ENCODE measurements around the gene MAST4.

MAST4 gene

DNA sequence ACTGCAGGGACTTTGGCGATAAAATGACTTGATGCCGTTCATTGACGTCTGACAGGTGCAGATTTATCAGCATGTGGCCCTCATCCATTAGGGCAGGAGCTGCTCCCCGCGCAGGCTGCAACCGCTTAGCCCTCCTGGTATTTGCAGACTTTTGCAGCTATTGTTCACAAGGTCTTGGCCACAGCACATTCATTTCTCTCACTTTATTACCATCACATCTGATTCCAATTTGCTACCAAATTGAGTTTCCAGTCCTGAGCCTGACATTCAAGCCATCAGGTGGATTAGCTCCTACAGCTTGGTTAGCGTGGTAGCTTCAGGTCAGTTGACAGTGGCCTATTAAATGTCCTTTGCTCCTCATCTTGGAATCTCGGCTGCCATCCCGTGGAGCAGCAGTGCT, 301.2 kb downstream of the MAST4 start:
- TF ChIP-seq, protein P1, sequence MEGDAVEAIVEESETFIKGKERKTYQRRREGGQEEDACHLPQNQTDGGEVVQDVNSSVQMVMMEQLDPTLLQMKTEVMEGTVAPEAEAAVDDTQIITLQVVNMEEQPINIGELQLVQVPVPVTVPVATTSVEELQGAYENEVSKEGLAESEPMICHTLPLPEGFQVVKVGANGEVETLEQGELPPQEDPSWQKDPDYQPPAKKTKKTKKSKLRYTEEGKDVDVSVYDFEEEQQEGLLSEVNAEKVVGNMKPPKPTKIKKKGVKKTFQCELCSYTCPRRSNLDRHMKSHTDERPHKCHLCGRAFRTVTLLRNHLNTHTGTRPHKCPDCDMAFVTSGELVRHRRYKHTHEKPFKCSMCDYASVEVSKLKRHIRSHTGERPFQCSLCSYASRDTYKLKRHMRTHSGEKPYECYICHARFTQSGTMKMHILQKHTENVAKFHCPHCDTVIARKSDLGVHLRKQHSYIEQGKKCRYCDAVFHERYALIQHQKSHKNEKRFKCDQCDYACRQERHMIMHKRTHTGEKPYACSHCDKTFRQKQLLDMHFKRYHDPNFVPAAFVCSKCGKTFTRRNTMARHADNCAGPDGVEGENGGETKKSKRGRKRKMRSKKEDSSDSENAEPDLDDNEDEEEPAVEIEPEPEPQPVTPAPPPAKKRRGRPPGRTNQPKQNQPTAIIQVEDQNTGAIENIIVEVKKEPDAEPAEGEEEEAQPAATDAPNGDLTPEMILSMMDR (conservative IDR thresholded peaks at IDR 0.05; ENCODE audit: low read length), result no peak
- no peak overlapping the region for H3K4me3 ChIP-seq (ENCODE audit: low read length)
- DNase-seq (ENCODE audit: low read depth), result no peak

DNA sequence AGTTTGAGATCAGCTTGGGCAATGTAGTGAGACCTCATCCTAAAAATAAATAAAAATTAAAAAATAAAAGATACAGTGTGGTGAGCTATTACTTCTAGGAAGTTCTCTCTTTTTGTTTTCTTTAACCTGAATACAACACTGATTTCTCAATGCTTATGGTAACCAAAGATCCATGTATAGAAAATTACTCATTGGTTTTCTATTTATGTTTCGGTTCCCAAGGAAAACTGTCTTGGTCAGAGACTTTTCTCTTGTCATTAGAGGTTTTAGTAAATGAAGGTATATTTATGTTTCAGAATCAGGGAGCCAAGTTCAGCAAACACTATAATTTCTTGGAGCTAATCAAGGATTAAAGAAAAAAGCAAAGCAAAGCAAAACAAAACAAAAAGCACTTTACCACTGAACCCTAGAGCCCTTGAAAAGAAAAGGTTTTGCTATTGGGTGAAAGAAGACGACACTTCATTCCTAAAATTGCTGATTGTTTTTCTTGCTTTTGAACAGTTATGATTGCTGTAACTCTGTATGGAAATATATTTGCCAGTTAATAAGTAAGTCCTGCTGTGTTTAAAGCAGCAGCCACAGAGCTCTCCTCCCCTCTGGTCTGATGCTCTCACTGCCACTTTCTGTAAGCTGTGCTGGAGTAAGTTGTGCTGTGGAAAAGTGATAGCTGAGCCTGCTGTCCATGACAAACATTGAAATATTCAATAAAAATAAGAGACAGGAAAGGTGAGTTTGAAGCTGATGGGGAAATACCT, 302.2 kb downstream of the MAST4 start:
- no peak for DNase-seq (ENCODE audit: low read depth)
- H3K4me3 ChIP-seq (ENCODE audit: low read length), result no peak overlapping the region

DNA sequence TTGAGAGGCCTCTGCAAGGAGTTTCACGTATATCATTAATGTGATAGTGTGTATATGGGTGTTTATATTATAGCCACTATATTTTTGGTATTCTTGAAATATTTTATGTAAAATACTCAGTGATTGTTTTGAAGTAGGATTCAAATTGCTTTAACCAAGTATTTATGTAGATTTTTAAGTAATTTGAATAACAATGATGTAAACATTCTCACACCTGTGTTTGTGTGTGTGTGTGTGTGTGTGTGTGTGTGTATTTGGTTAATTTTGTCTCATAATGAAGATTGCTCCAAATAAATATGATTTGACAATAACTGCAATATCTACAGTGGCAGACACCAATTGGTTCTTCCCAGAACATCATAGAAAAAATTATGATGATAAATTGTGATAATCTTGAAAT, 307.0 kb downstream of the MAST4 start:
- DNase-seq (ENCODE audit: low read depth), result no peak
- TF ChIP-seq, protein P1 (conservative IDR thresholded peaks at IDR 0.05; ENCODE audit: low read length), result no peak
- no peak overlapping the region for H3K4me3 ChIP-seq (ENCODE audit: low read length)

More for the DNA sequence above, 302.2 kb downstream of the MAST4 start:
- TF ChIP-seq, protein P1 (conservative IDR thresholded peaks at IDR 0.05; ENCODE audit: low read length), result no peak

DNA sequence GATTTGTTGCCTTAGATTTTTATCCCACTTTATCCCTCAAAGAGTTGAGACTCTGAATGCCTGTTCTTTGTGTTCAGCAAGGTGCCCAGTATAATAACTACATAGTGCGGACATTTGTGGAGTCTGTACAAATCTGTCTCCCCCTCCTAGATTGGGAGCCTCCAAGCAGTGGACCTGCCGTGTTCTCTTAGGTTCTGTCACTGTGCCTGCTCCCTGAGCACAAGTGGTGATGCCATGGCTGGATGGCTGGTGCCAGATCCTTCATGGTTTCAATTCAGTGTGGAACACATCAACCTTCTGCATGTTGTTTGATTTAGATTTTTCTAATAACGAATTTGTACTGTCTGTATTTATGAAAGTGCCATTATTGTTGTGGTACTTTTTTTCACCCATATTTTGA, 307.5 kb downstream of the MAST4 start:
- no peak for DNase-seq (ENCODE audit: low read depth)
- no peak overlapping the region for H3K4me3 ChIP-seq (ENCODE audit: low read length)
- TF ChIP-seq, protein P1 (conservative IDR thresholded peaks at IDR 0.05; ENCODE audit: low read length), result no peak

DNA sequence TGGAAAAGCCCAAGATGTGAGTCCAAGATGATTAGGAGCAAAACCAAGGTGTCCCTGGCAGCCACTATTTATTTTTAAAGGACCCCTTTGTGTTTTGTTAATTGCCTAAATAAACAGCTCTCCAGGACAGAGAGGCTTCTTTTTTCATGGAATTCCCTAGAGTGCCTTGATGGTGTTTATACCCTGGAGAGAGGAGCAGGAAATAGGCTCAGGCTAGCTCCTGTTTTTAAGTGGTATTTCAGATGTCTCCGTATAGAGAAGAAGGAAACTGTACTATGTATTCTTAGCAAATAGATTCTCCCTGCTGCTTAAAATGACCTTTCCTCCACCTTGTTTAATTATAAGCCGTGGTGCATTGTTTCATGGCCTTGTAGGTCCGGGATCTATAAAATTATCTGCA, 308.0 kb downstream of the MAST4 start:
- TF ChIP-seq, protein P1 (conservative IDR thresholded peaks at IDR 0.05; ENCODE audit: low read length), result no peak
- no peak overlapping the region for H3K4me3 ChIP-seq (ENCODE audit: low read length)
- DNase-seq (ENCODE audit: low read depth), result no peak

DNA sequence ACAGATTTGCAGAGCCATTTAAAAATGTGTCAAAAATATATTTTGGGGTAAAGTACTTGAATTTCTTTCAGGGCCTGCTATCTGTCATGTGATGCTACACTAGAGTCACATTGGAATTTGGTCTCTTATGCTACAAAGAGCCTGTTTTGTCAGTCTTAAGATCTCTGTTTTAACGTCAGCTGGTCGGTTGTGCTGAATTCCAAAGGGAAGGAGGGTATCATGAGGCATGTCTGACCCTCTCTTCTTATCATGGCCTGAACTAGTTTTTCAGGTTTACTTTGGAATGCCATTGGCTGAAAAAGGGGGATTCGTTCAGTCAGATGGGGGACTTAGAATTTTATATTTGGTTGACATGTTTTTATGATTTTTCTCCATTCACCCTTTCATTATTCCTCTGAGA, 309.8 kb downstream of the MAST4 start:
- TF ChIP-seq, protein P1 (conservative IDR thresholded peaks at IDR 0.05; ENCODE audit: low read length), result no peak
- no peak for DNase-seq (ENCODE audit: low read depth)

DNA sequence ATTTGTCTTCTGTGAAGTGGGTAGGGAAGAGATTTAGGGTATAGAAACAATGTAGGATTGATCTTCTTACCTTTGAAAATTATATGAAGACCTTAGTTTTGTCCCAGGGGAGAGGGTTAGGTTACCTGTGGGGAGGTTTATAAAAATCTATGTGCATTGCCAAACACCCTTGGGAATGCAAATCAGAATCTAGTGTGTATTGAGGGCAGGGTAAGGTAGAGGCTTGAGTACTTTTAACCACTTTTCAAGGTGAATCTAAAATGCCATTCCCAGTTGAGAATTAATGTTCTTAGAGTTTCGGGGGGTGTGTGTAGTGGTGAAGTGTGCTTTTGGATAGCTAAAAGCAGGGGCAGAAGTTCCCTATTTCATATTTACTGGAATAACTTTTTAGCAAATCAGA, 312.0 kb downstream of the MAST4 start:
- H3K4me3 ChIP-seq (ENCODE audit: low read length), result no peak overlapping the region
- DNase-seq (ENCODE audit: low read depth), result no peak
- TF ChIP-seq, protein P1 (conservative IDR thresholded peaks at IDR 0.05; ENCODE audit: low read length), result no peak

More for the DNA sequence above, 309.8 kb downstream of the MAST4 start:
- H3K4me3 ChIP-seq (ENCODE audit: low read length), result no peak overlapping the region
